MM.1S (cell line): ENCODE data around the gene RITA1.

Experiments used
- DNase-seq: peaks from one replicate; pipeline ENCODE4 v3.0.0-alpha.2; 2015
- H2AFZ ChIP-seq: fragments of 300-600 bp; sonication (generic); 2 replicates; pipeline ENCODE4 v1.6.0; 2016; ENCODE audit warnings: antibody characterized with exemption, low read length
- H3F3A ChIP-seq: fragments of 300-600 bp; sonication (generic); 2 replicates; pipeline ENCODE4 v1.6.1; 2016; ENCODE audit warnings: mild to moderate bottlenecking, antibody characterized with exemption, low read length, moderate library complexity, mixed read lengths; ENCODE audit not compliant: insufficient read depth
- H3K27ac ChIP-seq: fragments of 300-600 bp; sonication (generic); 2 replicates; pipeline ENCODE4 v1.5.1; 2016; ENCODE audit warnings: mild to moderate bottlenecking, low read length
- H3K27me3 ChIP-seq: fragments of 300-600 bp; sonication (generic); replicated peaks from 2 replicates; pipeline ENCODE4 v1.6.0; 2016; ENCODE audit warnings: low read length; ENCODE audit not compliant: insufficient read depth
- H3K36me3 ChIP-seq: fragments of 300-600 bp; sonication (generic); replicated peaks from 2 replicates; pipeline ENCODE4 v1.6.1; 2016; ENCODE audit warnings: mild to moderate bottlenecking, low read length, mixed read lengths; ENCODE audit not compliant: insufficient read depth
- H3K4me1 ChIP-seq: fragments of 300-600 bp; sonication (generic); 2 replicates; pipeline ENCODE4 v1.6.1; 2016; ENCODE audit warnings: low read length, mixed read lengths
- H3K4me2 ChIP-seq: fragments of 300-600 bp; sonication (generic); 2 replicates; pipeline ENCODE4 v1.6.0; 2016; ENCODE audit warnings: low read depth, low read length
- H3K4me3 ChIP-seq: fragments of 300-600 bp; sonication (generic); 2 replicates; pipeline ENCODE4 v1.5.1; 2016; ENCODE audit warnings: low read length, mixed read lengths
- H3K79me2 ChIP-seq: fragments of 300-600 bp; sonication (generic); 2 replicates; pipeline ENCODE4 v1.6.1; 2016; ENCODE audit warnings: mixed run types, low read length, mixed read lengths
- H3K9ac ChIP-seq: fragments of 300-600 bp; sonication (generic); 2 replicates; pipeline ENCODE4 v1.6.1; 2016; ENCODE audit warnings: low read length, mixed read lengths
- H3K9me2 ChIP-seq: fragments of 300-600 bp; sonication (generic); replicated peaks from 2 replicates; pipeline ENCODE4 v1.6.1; 2016; ENCODE audit warnings: mild to moderate bottlenecking, low read length, mixed read lengths; ENCODE audit not compliant: insufficient read depth
- H3K9me3 ChIP-seq: fragments of 300-600 bp; sonication (generic); replicated peaks from 2 replicates; pipeline ENCODE4 v1.6.1; 2016; ENCODE audit warnings: mild to moderate bottlenecking, low read length, mixed read lengths; ENCODE audit not compliant: insufficient read depth
- H4K20me1 ChIP-seq: fragments of 300-600 bp; sonication (generic); 2 replicates; pipeline ENCODE4 v1.6.1; 2016; ENCODE audit warnings: mild to moderate bottlenecking, low read length, moderate library complexity, mixed read lengths; ENCODE audit not compliant: insufficient read depth
- EZH2 ChIP-seq: fragments of 300-600 bp; sonication (generic); optimal IDR thresholded peaks from 2 replicates; pipeline ENCODE3; 2017; ENCODE audit warnings: low read depth, mild to moderate bottlenecking, antibody characterized with exemption, low read length, mixed read lengths
- EZH2phosphoT487 ChIP-seq: fragments of 300-600 bp; sonication (generic); IDR thresholded peaks from 2 replicates; pipeline ENCODE4 v1.6.1; 2018; ENCODE audit warnings: antibody characterized with exemption, low read length
- TF ChIP-seq, protein P1 (sequence below): fragments of 300-600 bp; sonication (generic); IDR thresholded peaks from 2 replicates; pipeline ENCODE4 v1.5.1; 2016; ENCODE audit warnings: antibody characterized with exemption, low read length, mixed read lengths

RITA1 gene

GRCh38 chr12:113155646-113156045, 29.9 kb upstream of the RITA1 start:
- Histone ChIP-seq H3K9me2 (no peaks in the 10 kb centered on the region), H3K9ac (no peak overlapping the region), H3K4me1 (no peaks in the 10 kb centered on the region), H3K27me3 (no peaks in the 10 kb centered on the region; the same call in 1 of the 2 replicates), H3F3A (no peaks in the 10 kb centered on the region), H4K20me1 (no peaks in the 10 kb centered on the region), H3K9me3 (no peaks in the 10 kb centered on the region), H3K79me2 (no peaks in the 10 kb centered on the region), H3K36me3 (no peaks in the 10 kb centered on the region), H3K27ac (no peak overlapping the region), H3K4me2 (no peak overlapping the region), H3K4me3 (no peak overlapping the region), H2AFZ (no peak overlapping the region)
- DNase-seq = no peak
- TF ChIP-seq EZH2 = no peak
- TF ChIP-seq EZH2phosphoT487 = no peak
- TF ChIP-seq, protein P1, sequence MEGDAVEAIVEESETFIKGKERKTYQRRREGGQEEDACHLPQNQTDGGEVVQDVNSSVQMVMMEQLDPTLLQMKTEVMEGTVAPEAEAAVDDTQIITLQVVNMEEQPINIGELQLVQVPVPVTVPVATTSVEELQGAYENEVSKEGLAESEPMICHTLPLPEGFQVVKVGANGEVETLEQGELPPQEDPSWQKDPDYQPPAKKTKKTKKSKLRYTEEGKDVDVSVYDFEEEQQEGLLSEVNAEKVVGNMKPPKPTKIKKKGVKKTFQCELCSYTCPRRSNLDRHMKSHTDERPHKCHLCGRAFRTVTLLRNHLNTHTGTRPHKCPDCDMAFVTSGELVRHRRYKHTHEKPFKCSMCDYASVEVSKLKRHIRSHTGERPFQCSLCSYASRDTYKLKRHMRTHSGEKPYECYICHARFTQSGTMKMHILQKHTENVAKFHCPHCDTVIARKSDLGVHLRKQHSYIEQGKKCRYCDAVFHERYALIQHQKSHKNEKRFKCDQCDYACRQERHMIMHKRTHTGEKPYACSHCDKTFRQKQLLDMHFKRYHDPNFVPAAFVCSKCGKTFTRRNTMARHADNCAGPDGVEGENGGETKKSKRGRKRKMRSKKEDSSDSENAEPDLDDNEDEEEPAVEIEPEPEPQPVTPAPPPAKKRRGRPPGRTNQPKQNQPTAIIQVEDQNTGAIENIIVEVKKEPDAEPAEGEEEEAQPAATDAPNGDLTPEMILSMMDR = no peak

DNA sequence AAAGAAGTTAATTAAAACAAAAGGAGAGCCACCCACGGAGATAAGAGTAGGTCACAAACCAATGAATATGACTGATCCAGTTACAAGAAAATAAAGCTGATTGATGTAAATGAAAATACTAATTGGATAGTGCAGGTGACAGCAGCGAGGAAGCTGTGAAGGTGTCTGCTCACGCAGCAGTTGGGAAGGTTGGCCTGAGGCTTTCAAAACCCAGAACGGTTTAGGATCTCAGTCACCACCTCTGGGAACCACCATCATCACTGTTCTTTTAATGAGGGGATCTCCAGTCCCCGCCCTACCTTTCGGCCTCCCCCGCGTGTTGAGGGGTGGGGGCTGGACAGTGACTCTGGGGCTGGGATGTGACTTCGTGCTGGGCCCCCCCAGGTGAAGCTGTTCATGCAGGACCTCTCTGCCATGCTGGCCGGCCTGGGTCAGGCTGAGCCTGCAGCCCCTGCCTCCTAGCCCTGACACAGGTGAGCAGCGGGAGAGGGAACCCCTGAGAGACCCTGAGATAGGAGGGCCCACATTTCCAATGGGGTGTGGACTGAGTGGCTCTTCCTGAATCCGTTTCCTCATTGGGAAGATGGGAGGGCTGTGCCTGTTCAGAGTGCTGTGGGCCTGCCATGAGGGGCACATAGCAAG, 28.2 kb upstream of the RITA1 start:
- Histone ChIP-seq H3K4me3 (no peak overlapping the region), H3K36me3 (no peaks in the 10 kb centered on the region), H3K4me2 (no peak overlapping the region), H3K27ac (no peak overlapping the region), H3K27me3 (no peaks in the 10 kb centered on the region), H3K9me2 (no peaks in the 10 kb centered on the region), H3K9ac (no peak overlapping the region), H2AFZ (no peak overlapping the region), H4K20me1 (no peaks in the 10 kb centered on the region), H3K79me2 (no peaks in the 10 kb centered on the region), H3K4me1 (no peaks in the 10 kb centered on the region), H3K9me3 (no peaks in the 10 kb centered on the region), H3F3A (no peaks in the 10 kb centered on the region)
- no peak for DNase-seq
- TF ChIP-seq EZH2phosphoT487 (no peak), EZH2 (no peak)
- TF ChIP-seq, protein P1 = no peak

DNA sequence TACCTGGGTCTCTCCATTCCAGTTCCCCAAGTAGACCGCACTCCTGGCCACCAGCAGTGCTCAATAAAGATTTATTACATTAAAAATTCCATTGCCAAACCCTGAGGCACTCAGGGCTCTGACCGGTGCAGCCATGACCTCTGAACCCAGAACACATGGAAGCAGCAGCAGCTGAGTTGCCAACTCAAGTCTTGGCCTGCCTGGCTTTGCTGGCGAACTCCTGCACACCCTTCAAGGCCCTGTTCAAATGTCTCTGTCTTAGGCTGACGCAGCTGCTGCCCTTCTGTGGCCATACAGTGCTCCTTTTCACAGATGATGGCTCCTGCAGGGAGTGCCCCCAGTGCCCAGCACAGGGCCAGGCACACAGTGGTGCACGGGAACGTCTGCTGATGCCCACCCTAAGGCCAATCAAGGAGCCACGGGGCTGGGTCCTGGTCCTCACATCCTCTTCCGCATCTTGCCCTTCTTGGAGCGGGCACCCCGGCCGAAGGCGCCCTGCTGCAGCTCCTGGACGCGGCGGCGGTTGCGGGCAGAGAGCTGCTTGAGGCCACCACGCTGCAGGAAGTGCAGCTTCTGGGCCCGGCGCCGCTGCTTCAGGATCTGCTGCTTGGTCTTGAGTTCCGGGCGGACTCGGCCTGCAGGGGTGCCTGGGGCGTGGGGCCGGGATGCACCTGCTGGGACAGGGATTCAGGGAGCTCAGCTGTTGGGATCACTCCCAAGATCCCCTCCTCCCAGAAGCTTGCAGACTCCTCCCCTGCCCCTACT, 26.9 kb upstream of the RITA1 start:
- Histone ChIP-seq H3F3A (no peaks in the 10 kb centered on the region), H3K9me3 (no peaks in the 10 kb centered on the region), H3K27me3 (no peaks in the 10 kb centered on the region), H3K79me2 (no peaks in the 10 kb centered on the region), H3K4me1 (no peaks in the 10 kb centered on the region), H3K36me3 (no peaks in the 10 kb centered on the region), H3K27ac (no peak overlapping the region), H2AFZ (no peak overlapping the region), H3K9ac (no peak overlapping the region), H3K4me2 (no peak overlapping the region), H4K20me1 (no peaks in the 10 kb centered on the region), H3K4me3 (no peak overlapping the region), H3K9me2 (no peaks in the 10 kb centered on the region)
- no peak for DNase-seq
- TF ChIP-seq EZH2phosphoT487 (no peak), EZH2 (no peak)

GRCh38 chr12:113159937-113160336, 25.6 kb upstream of the RITA1 start:
- no peak overlapping the region for H3K4me3 ChIP-seq
- H3K4me1 ChIP-seq = no peaks in the 10 kb centered on the region
- H3K36me3 ChIP-seq = no peaks in the 10 kb centered on the region
- no peaks in the 10 kb centered on the region for H3K27me3 ChIP-seq
- no peaks in the 10 kb centered on the region for H4K20me1 ChIP-seq
- H3K27ac ChIP-seq = no peak overlapping the region
- no peaks in the 10 kb centered on the region for H3K9me2 ChIP-seq
- H3K79me2 ChIP-seq = no peaks in the 10 kb centered on the region
- no peaks in the 10 kb centered on the region for H3K9me3 ChIP-seq
- H3F3A ChIP-seq = no peaks in the 10 kb centered on the region
- no peak overlapping the region for H3K4me2 ChIP-seq
- H2AFZ ChIP-seq = no peak overlapping the region
- no peak for TF ChIP-seq EZH2phosphoT487
- no peak for TF ChIP-seq EZH2
- TF ChIP-seq, protein P1 = no peak
- DNase-seq = no peak
- no peak overlapping the region for H3K9ac ChIP-seq
